Suprapubic skin (tissue), 4 donors: ENCODE data around the gene WDR27.

Experiments used
- CTCF ChIP-seq, 2 donors: fragments of 200-600 bp in 1 of 2; fragments of 450-650 bp in 1 of 2; sonication (generic) in 1 of 2; IDR thresholded peaks; one replicate each; pipeline ENCODE4 v1.5.1; 2016 to 2019; ENCODE audit warnings: antibody characterized with exemption in 2 of 2, mild to moderate bottlenecking in 1 of 2, moderate library complexity in 1 of 2
- POLR2A ChIP-seq, 2 donors: fragments of 450-650 bp; IDR thresholded peaks; one replicate each; pipeline ENCODE4 v1.6.1; 2017; ENCODE audit warnings: antibody characterized with exemption in 2 of 2, mild to moderate bottlenecking in 2 of 2, moderate library complexity in 2 of 2
- POLR2AphosphoS5 ChIP-seq, 3 donors: sonication (generic); formaldehyde crosslinking; IDR thresholded peaks; one replicate each; pipeline ENCODE4 v1.6.1; 2017; ENCODE audit warnings: antibody characterized with exemption in 3 of 3

- TF ChIP-seq POLR2AphosphoS5 (IDR thresholded peaks at IDR 0.05) (no peak), CTCF (IDR thresholded peaks at IDR 0.05) (no peak), POLR2A (IDR thresholded peaks at IDR 0.05) (no peak)
These were observed 60.8 kb downstream of the WDR27 start for GRCh38 chr6:169640983-169641382.
